ENCODE measurements around the gene ALPP.

Gene ALPP

DNA sequence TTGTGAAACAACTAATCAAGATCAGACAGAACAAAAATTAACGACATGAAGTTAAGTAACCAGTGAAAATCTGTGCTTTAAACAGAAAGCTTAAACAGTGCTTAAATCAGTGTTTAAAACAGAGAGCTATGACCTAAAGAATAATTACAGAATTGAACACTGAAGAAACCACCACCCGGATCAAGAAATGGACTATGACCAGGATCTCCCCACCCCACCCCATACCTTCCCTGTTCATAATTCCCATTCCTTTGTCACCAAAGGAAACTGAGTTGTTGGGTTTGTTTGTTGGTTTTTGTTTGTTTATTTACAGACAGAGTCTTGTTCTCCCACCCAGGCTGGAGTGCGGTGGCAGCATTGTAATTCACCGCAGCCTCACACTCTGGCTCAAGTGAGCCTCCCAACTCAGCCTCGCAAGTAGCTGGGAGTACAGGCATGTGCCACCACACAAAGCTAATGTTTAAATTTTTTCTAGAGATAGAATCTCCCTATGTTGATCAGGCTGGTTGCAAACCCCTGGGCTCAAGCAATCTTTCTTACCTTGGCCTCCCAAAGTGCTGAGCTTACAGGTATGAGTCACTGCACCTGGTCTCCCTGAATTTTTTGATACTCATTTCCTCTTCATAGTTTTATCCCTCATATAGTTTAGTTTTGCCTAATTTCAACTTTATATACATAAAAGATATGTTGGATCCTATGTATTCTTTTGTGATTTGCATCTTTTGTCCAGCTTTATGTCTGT, 19.9 kb downstream of the ALPP start:
- no peaks in the 10 kb centered on the region for H3K9me3 ChIP-seq (ENCODE audit: control insufficient read depth, insufficient read depth, low read length)
- H3K36me3 ChIP-seq (ENCODE audit: control insufficient read depth, low read length), result no peaks in the 10 kb centered on the region
- peaks cover 6% of the 10 kb centered on the region; the same call in 1 of the 2 replicates for H3K4me1 ChIP-seq (ENCODE audit: control insufficient read depth, low read length)
- H3F3A ChIP-seq (ENCODE audit: control insufficient read depth, insufficient read depth), result no peaks in the 10 kb centered on the region
- TF ChIP-seq, protein P1, sequence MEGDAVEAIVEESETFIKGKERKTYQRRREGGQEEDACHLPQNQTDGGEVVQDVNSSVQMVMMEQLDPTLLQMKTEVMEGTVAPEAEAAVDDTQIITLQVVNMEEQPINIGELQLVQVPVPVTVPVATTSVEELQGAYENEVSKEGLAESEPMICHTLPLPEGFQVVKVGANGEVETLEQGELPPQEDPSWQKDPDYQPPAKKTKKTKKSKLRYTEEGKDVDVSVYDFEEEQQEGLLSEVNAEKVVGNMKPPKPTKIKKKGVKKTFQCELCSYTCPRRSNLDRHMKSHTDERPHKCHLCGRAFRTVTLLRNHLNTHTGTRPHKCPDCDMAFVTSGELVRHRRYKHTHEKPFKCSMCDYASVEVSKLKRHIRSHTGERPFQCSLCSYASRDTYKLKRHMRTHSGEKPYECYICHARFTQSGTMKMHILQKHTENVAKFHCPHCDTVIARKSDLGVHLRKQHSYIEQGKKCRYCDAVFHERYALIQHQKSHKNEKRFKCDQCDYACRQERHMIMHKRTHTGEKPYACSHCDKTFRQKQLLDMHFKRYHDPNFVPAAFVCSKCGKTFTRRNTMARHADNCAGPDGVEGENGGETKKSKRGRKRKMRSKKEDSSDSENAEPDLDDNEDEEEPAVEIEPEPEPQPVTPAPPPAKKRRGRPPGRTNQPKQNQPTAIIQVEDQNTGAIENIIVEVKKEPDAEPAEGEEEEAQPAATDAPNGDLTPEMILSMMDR (IDR thresholded peaks at IDR 0.05; ENCODE audit: low read depth, low read length, poor library complexity, severe bottlenecking), result no peak
- TF ChIP-seq EZH2phosphoT487 (IDR thresholded peaks at IDR 0.05; ENCODE audit: borderline replicate concordance, low read length), result no peak
- H3K27ac ChIP-seq (ENCODE audit: low read depth, low read length), result no peak overlapping the region
- H3K79me2 ChIP-seq (ENCODE audit: control insufficient read depth, low read length), result no peaks in the 10 kb centered on the region
- H3K4me2 ChIP-seq (ENCODE audit: low read length), result no peak overlapping the region
- no peaks in the 10 kb centered on the region for H3K9me2 ChIP-seq (replicated peaks; ENCODE audit: control insufficient read depth, low read length)
- peaks cover 7% of the 10 kb centered on the region for H3K27me3 ChIP-seq (ENCODE audit: control insufficient read depth, low read length)
- H4K20me1 ChIP-seq (ENCODE audit: control insufficient read depth, insufficient read depth, low read depth, low read length), result no peaks in the 10 kb centered on the region
- H3K4me3 ChIP-seq (ENCODE audit: low read length), result no peak overlapping the region

DNA sequence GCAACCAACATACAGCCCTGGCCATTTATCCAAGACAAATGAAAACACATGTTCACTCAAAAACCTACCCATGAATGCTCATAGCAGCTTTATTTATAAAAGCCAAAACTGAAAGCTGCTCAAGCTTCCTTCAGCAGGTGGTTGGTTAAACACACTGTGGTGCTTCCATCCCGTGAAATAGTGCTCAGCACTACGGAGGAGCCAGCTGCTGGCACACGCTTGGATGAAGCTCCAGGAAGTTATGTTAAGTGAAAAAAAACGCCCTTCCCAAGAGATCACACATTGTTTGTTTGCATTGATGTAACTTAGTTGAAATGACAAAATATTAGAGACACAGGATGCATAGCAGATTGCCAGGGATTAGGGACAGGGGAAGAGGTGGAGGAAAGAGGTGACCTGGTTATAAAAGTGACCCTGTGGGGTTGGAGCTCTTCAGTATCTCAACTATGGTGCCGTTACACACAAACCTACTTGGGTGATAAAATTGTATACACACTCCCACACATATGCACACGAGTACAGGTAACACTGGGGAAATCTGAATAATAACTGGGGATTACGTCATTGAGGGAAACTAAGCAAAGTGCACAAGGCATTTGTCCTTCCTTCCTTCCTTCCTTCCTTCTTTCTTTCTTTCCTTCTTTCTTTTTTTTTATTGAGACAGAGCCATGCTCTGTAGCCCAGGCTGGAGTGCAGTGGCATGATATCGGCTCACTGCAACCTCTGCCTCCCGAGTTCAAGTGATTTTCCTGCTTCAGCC, 21.9 kb downstream of the ALPP start:
- H3K79me2 ChIP-seq (ENCODE audit: control insufficient read depth, low read length), result no peaks in the 10 kb centered on the region
- H3K36me3 ChIP-seq (ENCODE audit: control insufficient read depth, low read length), result no peaks in the 10 kb centered on the region
- no peaks in the 10 kb centered on the region for H3K9me2 ChIP-seq (replicated peaks; ENCODE audit: control insufficient read depth, low read length)
- no peak overlapping the region for H3K4me3 ChIP-seq (ENCODE audit: low read length)
- H3K4me1 ChIP-seq (ENCODE audit: control insufficient read depth, low read length), result peaks cover 5% of the 10 kb centered on the region; the same call in 1 of the 2 replicates
- H3K4me2 ChIP-seq (ENCODE audit: low read length), result no peak overlapping the region
- no peak for TF ChIP-seq EZH2phosphoT487 (IDR thresholded peaks at IDR 0.05; ENCODE audit: borderline replicate concordance, low read length)
- TF ChIP-seq, protein P1 (IDR thresholded peaks at IDR 0.05; ENCODE audit: low read depth, low read length, poor library complexity, severe bottlenecking), result no peak
- no peaks in the 10 kb centered on the region for H4K20me1 ChIP-seq (ENCODE audit: control insufficient read depth, insufficient read depth, low read depth, low read length)
- peaks cover 4% of the 10 kb centered on the region for H3K27me3 ChIP-seq (ENCODE audit: control insufficient read depth, low read length)
- no peak overlapping the region for H3K27ac ChIP-seq (ENCODE audit: low read depth, low read length)
- H3F3A ChIP-seq (ENCODE audit: control insufficient read depth, insufficient read depth), result no peaks in the 10 kb centered on the region
- no peaks in the 10 kb centered on the region for H3K9me3 ChIP-seq (ENCODE audit: control insufficient read depth, insufficient read depth, low read length)

DNA sequence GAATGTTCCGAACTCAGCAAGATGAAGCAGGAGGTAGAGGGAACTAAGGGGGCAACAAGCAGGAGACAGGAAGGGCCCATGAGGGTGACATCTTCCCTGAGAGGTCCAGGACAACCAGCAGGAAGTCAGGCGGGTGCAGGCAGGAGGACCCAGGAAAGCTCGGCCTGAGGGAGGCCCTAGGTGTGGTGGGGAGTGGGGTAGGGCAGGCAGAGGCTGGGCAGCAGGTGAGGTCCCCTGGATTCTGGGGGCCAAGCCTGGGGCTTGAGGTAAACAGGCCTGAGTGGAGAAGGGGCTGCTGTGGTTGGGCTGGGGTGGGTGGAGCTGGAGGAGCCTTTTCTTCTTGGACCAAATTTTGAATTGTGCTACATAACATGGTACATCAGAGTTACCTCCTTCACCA, 24.0 kb downstream of the ALPP start:
- Histone ChIP-seq H3F3A (ENCODE audit: control insufficient read depth, insufficient read depth) (no peaks in the 10 kb centered on the region), H3K4me1 (ENCODE audit: control insufficient read depth, low read length) (no peaks in the 10 kb centered on the region), H3K79me2 (ENCODE audit: control insufficient read depth, low read length) (no peaks in the 10 kb centered on the region), H3K36me3 (ENCODE audit: control insufficient read depth, low read length) (no peaks in the 10 kb centered on the region), H3K4me2 (ENCODE audit: low read length) (no peak overlapping the region), H3K9me2 (replicated peaks; ENCODE audit: control insufficient read depth, low read length) (no peaks in the 10 kb centered on the region), H3K27me3 (ENCODE audit: control insufficient read depth, low read length) (no peaks in the 10 kb centered on the region), H3K9me3 (ENCODE audit: control insufficient read depth, insufficient read depth, low read length) (no peaks in the 10 kb centered on the region), H3K4me3 (ENCODE audit: low read length) (no peak overlapping the region), H3K27ac (ENCODE audit: low read depth, low read length) (no peak overlapping the region), H4K20me1 (ENCODE audit: control insufficient read depth, insufficient read depth, low read depth, low read length) (no peaks in the 10 kb centered on the region)
- TF ChIP-seq, protein P1 (IDR thresholded peaks at IDR 0.05; ENCODE audit: low read depth, low read length, poor library complexity, severe bottlenecking), result no peak
- TF ChIP-seq EZH2phosphoT487 (IDR thresholded peaks at IDR 0.05; ENCODE audit: borderline replicate concordance, low read length), result no peak

Data from DOHH2 (cell line).